ENCODE measurements around the gene PELI3. TPM values are rescaled to one million over a fixed set of nuclear protein-coding genes. Genes with fewer than 3 reads are reported as not detected.
A peak's percentile ranks its signal among the peaks of the same experiment; 100 is the strongest.

The PELI3 gene
- total and polyA plus RNA-seq, 10 of the 15 experiments (the other 5 are each of a cell fraction or from before 2014, with no cell fraction given), result 0.14 to 1.5 (median 0.66) TPM

DNA sequence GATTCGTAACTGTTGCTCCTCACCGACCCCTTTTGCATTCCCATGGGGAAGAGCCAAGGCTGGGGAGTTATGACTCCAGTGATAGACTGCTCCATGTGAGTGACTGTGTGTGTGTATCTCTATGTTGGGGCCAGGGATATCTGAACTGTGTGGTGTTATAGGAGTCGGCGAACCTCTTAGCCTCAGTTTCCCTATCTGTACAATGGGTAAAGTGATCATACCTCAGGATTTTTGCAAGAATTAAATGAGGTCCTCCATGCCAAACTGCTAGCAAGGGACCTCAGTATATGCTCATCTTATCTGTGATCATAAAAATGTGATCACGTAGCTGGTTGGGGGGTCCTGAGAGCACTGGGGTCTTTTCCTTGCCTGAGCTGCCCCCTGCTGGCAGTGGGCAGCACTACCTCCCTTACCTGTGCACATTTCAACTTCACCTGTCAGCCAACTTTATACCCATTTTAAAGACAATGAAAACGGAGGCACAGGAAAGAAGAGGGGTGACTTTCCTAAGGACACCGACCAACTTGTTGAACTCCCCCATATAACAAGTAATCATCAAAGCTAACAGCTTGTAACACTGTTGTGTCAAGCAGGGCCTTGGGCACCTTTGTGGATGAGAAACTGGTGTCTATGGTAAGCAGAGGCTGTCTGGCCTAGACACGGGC is 12.2 kb downstream of the PELI3 start (continued):
- TF ChIP-seq, protein P1, sequence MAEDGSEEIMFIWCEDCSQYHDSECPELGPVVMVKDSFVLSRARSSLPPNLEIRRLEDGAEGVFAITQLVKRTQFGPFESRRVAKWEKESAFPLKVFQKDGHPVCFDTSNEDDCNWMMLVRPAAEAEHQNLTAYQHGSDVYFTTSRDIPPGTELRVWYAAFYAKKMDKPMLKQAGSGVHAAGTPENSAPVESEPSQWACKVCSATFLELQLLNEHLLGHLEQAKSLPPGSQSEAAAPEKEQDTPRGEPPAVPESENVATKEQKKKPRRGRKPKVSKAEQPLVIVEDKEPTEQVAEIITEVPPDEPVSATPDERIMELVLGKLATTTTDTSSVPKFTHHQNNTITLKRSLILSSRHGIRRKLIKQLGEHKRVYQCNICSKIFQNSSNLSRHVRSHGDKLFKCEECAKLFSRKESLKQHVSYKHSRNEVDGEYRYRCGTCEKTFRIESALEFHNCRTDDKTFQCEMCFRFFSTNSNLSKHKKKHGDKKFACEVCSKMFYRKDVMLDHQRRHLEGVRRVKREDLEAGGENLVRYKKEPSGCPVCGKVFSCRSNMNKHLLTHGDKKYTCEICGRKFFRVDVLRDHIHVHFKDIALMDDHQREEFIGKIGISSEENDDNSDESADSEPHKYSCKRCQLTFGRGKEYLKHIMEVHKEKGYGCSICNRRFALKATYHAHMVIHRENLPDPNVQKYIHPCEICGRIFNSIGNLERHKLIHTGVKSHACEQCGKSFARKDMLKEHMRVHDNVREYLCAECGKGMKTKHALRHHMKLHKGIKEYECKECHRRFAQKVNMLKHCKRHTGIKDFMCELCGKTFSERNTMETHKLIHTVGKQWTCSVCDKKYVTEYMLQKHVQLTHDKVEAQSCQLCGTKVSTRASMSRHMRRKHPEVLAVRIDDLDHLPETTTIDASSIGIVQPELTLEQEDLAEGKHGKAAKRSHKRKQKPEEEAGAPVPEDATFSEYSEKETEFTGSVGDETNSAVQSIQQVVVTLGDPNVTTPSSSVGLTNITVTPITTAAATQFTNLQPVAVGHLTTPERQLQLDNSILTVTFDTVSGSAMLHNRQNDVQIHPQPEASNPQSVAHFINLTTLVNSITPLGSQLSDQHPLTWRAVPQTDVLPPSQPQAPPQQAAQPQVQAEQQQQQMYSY (CRISPR knock-in tag; IDR thresholded peaks at IDR 0.05), result no peak
- TF ChIP-seq ATF7 (IDR thresholded peaks at IDR 0.05; ENCODE audit: low read depth), result no peak
- TF ChIP-seq SMAD1 (IDR thresholded peaks at IDR 0.05; ENCODE audit: low read depth, partially characterized antibody), result no peak
- TF ChIP-seq BRCA1 (IDR thresholded peaks at IDR 0.05; ENCODE audit: low read depth, low read length), result no peak
- peak; percentile 68; the same call in 1 of the 2 replicates for TF ChIP-seq SMC3 (IDR thresholded peaks at IDR 0.05; ENCODE audit: borderline replicate concordance, low read length)
- no peak for TF ChIP-seq NR2F1 (conservative IDR thresholded peaks at IDR 0.05)
- TF ChIP-seq, protein P2, sequence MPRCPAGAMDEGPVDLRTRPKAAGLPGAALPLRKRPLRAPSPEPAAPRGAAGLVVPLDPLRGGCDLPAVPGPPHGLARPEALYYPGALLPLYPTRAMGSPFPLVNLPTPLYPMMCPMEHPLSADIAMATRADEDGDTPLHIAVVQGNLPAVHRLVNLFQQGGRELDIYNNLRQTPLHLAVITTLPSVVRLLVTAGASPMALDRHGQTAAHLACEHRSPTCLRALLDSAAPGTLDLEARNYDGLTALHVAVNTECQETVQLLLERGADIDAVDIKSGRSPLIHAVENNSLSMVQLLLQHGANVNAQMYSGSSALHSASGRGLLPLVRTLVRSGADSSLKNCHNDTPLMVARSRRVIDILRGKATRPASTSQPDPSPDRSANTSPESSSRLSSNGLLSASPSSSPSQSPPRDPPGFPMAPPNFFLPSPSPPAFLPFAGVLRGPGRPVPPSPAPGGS (IDR thresholded peaks at IDR 0.05; ENCODE audit: borderline replicate concordance, insufficient read depth, low read depth, low read length, poor library complexity, severe bottlenecking), result no peak
- TF ChIP-seq IRF4 (IDR thresholded peaks at IDR 0.05; ENCODE audit: low read depth, low read length), result peak; percentile 5; the same call in 1 of the 2 replicates
- TF ChIP-seq SUPT20H (IDR thresholded peaks at IDR 0.05; ENCODE audit: borderline replicate concordance, control insufficient read depth, low read depth, low read length), result no peak
- no peak for TF ChIP-seq POU2F2 (IDR thresholded peaks at IDR 0.05; ENCODE audit: borderline replicate concordance, low read depth, low read length)
- TF ChIP-seq NR2C2 (IDR thresholded peaks at IDR 0.05; ENCODE audit: borderline replicate concordance, control insufficient read depth, insufficient read length, low read depth), result no peak
- TF ChIP-seq CREM (IDR thresholded peaks at IDR 0.05; ENCODE audit: low read depth), result no peak
- TF ChIP-seq POLR2A (IDR thresholded peaks at IDR 0.05; ENCODE audit: low read depth, low read length), result no peak
- no peak for TF ChIP-seq TCF12 (IDR thresholded peaks at IDR 0.05; ENCODE audit: low read depth, low read length)
- no peak for TF ChIP-seq JUNB (IDR thresholded peaks at IDR 0.05)
- TF ChIP-seq MXI1 (IDR thresholded peaks at IDR 0.05; ENCODE audit: low read depth, low read length), result 0 out of 2 replicates have a peak, but pooled peaks have one; percentile 25
- TF ChIP-seq BMI1 (IDR thresholded peaks at IDR 0.05; ENCODE audit: borderline replicate concordance), result no peak
- TF ChIP-seq SUZ12 (IDR thresholded peaks at IDR 0.05; ENCODE audit: unreplicated experiment), result no peak
- no peak for TF ChIP-seq KDM1A (IDR thresholded peaks at IDR 0.05; ENCODE audit: borderline replicate concordance)
- peak; percentile 43; the same call in 1 of the 2 replicates for TF ChIP-seq ZNF217 (IDR thresholded peaks at IDR 0.05)
- TF ChIP-seq FOXM1 (IDR thresholded peaks at IDR 0.05; ENCODE audit: low read depth, low read length), result no peak
- no peak for TF ChIP-seq MTA3 (IDR thresholded peaks at IDR 0.05; ENCODE audit: borderline replicate concordance, low read length)
- TF ChIP-seq RUNX3 (IDR thresholded peaks at IDR 0.05; ENCODE audit: low read length), result peak; percentile 20; the same call in 1 of the 2 replicates
- TF ChIP-seq, protein P3, sequence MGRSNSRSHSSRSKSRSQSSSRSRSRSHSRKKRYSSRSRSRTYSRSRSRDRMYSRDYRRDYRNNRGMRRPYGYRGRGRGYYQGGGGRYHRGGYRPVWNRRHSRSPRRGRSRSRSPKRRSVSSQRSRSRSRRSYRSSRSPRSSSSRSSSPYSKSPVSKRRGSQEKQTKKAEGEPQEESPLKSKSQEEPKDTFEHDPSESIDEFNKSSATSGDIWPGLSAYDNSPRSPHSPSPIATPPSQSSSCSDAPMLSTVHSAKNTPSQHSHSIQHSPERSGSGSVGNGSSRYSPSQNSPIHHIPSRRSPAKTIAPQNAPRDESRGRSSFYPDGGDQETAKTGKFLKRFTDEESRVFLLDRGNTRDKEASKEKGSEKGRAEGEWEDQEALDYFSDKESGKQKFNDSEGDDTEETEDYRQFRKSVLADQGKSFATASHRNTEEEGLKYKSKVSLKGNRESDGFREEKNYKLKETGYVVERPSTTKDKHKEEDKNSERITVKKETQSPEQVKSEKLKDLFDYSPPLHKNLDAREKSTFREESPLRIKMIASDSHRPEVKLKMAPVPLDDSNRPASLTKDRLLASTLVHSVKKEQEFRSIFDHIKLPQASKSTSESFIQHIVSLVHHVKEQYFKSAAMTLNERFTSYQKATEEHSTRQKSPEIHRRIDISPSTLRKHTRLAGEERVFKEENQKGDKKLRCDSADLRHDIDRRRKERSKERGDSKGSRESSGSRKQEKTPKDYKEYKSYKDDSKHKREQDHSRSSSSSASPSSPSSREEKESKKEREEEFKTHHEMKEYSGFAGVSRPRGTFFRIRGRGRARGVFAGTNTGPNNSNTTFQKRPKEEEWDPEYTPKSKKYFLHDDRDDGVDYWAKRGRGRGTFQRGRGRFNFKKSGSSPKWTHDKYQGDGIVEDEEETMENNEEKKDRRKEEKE (IDR thresholded peaks at IDR 0.05), result no peak

Measured in GM12878 (cell line).